Neural cell (in vitro differentiated cells): ENCODE data around the gene ATF6. TPM values are rescaled to one million over a fixed set of nuclear protein-coding genes. Genes with fewer than 3 reads are reported as not detected.

Experiments
- H2AFZ ChIP-seq: fragments of 200-600, 300-800 bp; sonication (generic), shearing (Covaris generic); 2 replicates; pipeline ENCODE4 v1.6.0; 2014; ENCODE audit warnings: low read depth, mild to moderate bottlenecking, antibody characterized with exemption, low read length, moderate library complexity
- H3F3A ChIP-seq: fragments of 200-600 bp; shearing (Covaris generic); 2 replicates; pipeline ENCODE4 v1.6.1; 2016; ENCODE audit warnings: mild to moderate bottlenecking, moderate library complexity, mixed read lengths, antibody characterized with exemption, low read length; ENCODE audit not compliant: insufficient read depth, poor library complexity, severe bottlenecking
- H3K27ac ChIP-seq: fragments of 200-600, 300-800 bp; sonication (generic), shearing (Covaris generic); 2 replicates; pipeline ENCODE4 v1.5.1; 2014; ENCODE audit warnings: mild to moderate bottlenecking, low read length, moderate library complexity
- H3K27me3 ChIP-seq: fragments of 300-800, 200-600 bp; sonication (generic), shearing (Covaris generic); 2 replicates; pipeline ENCODE4 v1.6.0; 2014; ENCODE audit warnings: mild to moderate bottlenecking, low read depth, low read length, moderate library complexity; ENCODE audit not compliant: insufficient read depth
- H3K36me3 ChIP-seq: fragments of 300-800, 200-600 bp; sonication (generic), shearing (Covaris generic); 2 replicates; pipeline ENCODE4 v1.5.1; 2014; ENCODE audit warnings: mild to moderate bottlenecking, antibody characterized with exemption, low read length, moderate library complexity; ENCODE audit not compliant: insufficient read depth
- H3K4me2 ChIP-seq: fragments of 300-800, 200-600 bp; sonication (generic), shearing (Covaris generic); 2 replicates; pipeline ENCODE4 v1.6.0; 2014; ENCODE audit warnings: mild to moderate bottlenecking, low read length
- H3K4me3 ChIP-seq: fragments of 300-800, 200-600 bp; sonication (generic), shearing (Covaris generic); 2 replicates; pipeline ENCODE4 v1.5.1; 2014; ENCODE audit warnings: mild to moderate bottlenecking, low read length, moderate library complexity
- H3K79me2 ChIP-seq: fragments of 200-600 bp; shearing (Covaris generic); replicated peaks from 2 replicates; pipeline ENCODE4 v1.6.0; 2014; ENCODE audit warnings: mild to moderate bottlenecking, low read length, moderate library complexity; ENCODE audit not compliant: insufficient read depth
- H3K9ac ChIP-seq: fragments of 300-800, 200-600 bp; sonication (generic), shearing (Covaris generic); 2 replicates; pipeline ENCODE4 v1.6.1; 2016; ENCODE audit warnings: mild to moderate bottlenecking, low read length, mixed read lengths
- H3K9me2 ChIP-seq: fragments of 200-600 bp; shearing (Covaris generic); 2 replicates; pipeline ENCODE4 v1.6.1; 2016; ENCODE audit warnings: mild to moderate bottlenecking, low read length, mixed read lengths; ENCODE audit not compliant: insufficient read depth
- H3K9me3 ChIP-seq: fragments of 200-600, 300-800 bp; sonication (generic), shearing (Covaris generic); 2 replicates; pipeline ENCODE4 v1.6.1; 2016; ENCODE audit warnings: mild to moderate bottlenecking, mixed run types, low read length, moderate library complexity, mixed read lengths
- H4K20me1 ChIP-seq: fragments of 200-600 bp; shearing (Covaris generic); 2 replicates; pipeline ENCODE4 v1.6.1; 2016; ENCODE audit warnings: mild to moderate bottlenecking, mixed run types; ENCODE audit not compliant: insufficient read depth
- CTCF ChIP-seq: fragments of 450-650 bp; IDR thresholded peaks from 2 replicates; pipeline ENCODE4 v1.5.1; 2014; ENCODE audit warnings: antibody characterized with exemption, mild to moderate bottlenecking, moderate library complexity; ENCODE audit not compliant: poor library complexity, severe bottlenecking
- EP300 ChIP-seq: fragments of 450-650 bp; conservative IDR thresholded peaks from 2 replicates; pipeline ENCODE4 v1.6.1; 2014; ENCODE audit warnings: antibody characterized with exemption, mild to moderate bottlenecking, moderate library complexity; ENCODE audit not compliant: poor library complexity, severe bottlenecking
- EZH2 ChIP-seq: fragments of 200-600, 300-800 bp; shearing (Covaris generic), sonication (generic); IDR thresholded peaks from 2 replicates; pipeline ENCODE4 v1.6.1; 2014; ENCODE audit warnings: antibody characterized with exemption, low read length, borderline replicate concordance, mild to moderate bottlenecking; ENCODE audit not compliant: insufficient read depth, poor library complexity, severe bottlenecking
- MXI1 ChIP-seq: fragments of 450-650 bp; conservative IDR thresholded peaks from 2 replicates; pipeline ENCODE4 v1.6.1; 2014; ENCODE audit warnings: antibody characterized with exemption, mild to moderate bottlenecking; ENCODE audit not compliant: poor library complexity, severe bottlenecking
- POLR2AphosphoS5 ChIP-seq: IDR thresholded peaks from 2 replicates; pipeline ENCODE4 v1.6.1; 2012
- RAD21 ChIP-seq: fragments of 450-650 bp; conservative IDR thresholded peaks from 2 replicates; pipeline ENCODE4 v1.6.1; 2014; ENCODE audit warnings: antibody characterized with exemption, mild to moderate bottlenecking, moderate library complexity
- REST ChIP-seq: IDR thresholded peaks from 2 replicates; pipeline ENCODE4 v1.6.1; 2012; ENCODE audit warnings: borderline replicate concordance
- SMC3 ChIP-seq: fragments of 450-650 bp; conservative IDR thresholded peaks from 2 replicates; pipeline ENCODE4 v1.6.1; 2014; ENCODE audit warnings: antibody characterized with exemption, mild to moderate bottlenecking, moderate library complexity; ENCODE audit not compliant: poor library complexity
- TAF1 ChIP-seq: IDR thresholded peaks from 2 replicates; pipeline ENCODE4 v1.6.1; 2012; ENCODE audit warnings: low read depth
- polyA plus RNA-seq: library from polyadenylated mRNA; depleted of rRNA; stranded (reverse); fragments of >200 nt; gene quantifications from 2 replicates; pipeline ENCODE4 v1.2.3, GENCODE V29; 2014

ATF6 gene
- polyA plus RNA-seq, 1 donor from 2014 or later, result 16.6 TPM

- Histone ChIP-seq H2AFZ (no peak overlapping the region), H3K36me3 (no peaks in the 10 kb centered on the region), H3K9me3 (no peaks in the 10 kb centered on the region), H3K4me2 (no peak overlapping the region), H3K27ac (no peak overlapping the region), H3K9ac (no peak overlapping the region), H4K20me1 (no peaks in the 10 kb centered on the region), H3K4me3 (no peak overlapping the region), H3K27me3 (no peaks in the 10 kb centered on the region), H3K9me2 (no peaks in the 10 kb centered on the region), H3F3A (no peaks in the 10 kb centered on the region), H3K79me2 (no peaks in the 10 kb centered on the region)
- no peak for TF ChIP-seq RAD21
- no peak for TF ChIP-seq MXI1
- TF ChIP-seq POLR2AphosphoS5, result no peak
- no peak for TF ChIP-seq SMC3
- no peak for TF ChIP-seq CTCF
- no peak for TF ChIP-seq EZH2
- no peak for TF ChIP-seq REST
- no peak for TF ChIP-seq EP300
- no peak for TF ChIP-seq TAF1
Observed at GRCh38 chr1:162011337-162012012, 245.4 kb downstream of the ATF6 start.

- no peaks in the 10 kb centered on the region for H3K9me3 ChIP-seq
- no peaks in the 10 kb centered on the region for H3F3A ChIP-seq
- H3K4me3 ChIP-seq, result no peak overlapping the region
- TF ChIP-seq CTCF (no peak), EZH2 (no peak), TAF1 (no peak), SMC3 (no peak), MXI1 (no peak), RAD21 (no peak), EP300 (no peak), POLR2AphosphoS5 (no peak), REST (no peak)
- H3K27ac ChIP-seq, result no peak overlapping the region
- H3K9ac ChIP-seq, result no peak overlapping the region
- no peaks in the 10 kb centered on the region for H3K9me2 ChIP-seq
- H4K20me1 ChIP-seq, result no peaks in the 10 kb centered on the region
- no peaks in the 10 kb centered on the region for H3K27me3 ChIP-seq
- H3K79me2 ChIP-seq, result no peaks in the 10 kb centered on the region
- H3K36me3 ChIP-seq, result no peaks in the 10 kb centered on the region
- no peak overlapping the region for H2AFZ ChIP-seq
- H3K4me2 ChIP-seq, result no peak overlapping the region
Observed at GRCh38 chr1:162013289-162013688, 247.2 kb downstream of the ATF6 start.
